OCI-LY7 (cell line): Measurements from ENCODE around the gene RPSA.

Experiments used
- EZH2phosphoT487 ChIP-seq: fragments of 200-600 bp; sonication (generic); IDR thresholded peaks from 2 replicates; pipeline ENCODE4 v1.6.1; 2018; ENCODE audit warnings: low read depth, borderline replicate concordance, mild to moderate bottlenecking, mixed run types, antibody characterized with exemption, low read length, moderate library complexity, mixed read lengths
- TF ChIP-seq, protein P1 (sequence below): fragments of 200-600 bp; sonication (generic); conservative IDR thresholded peaks from 2 replicates; pipeline ENCODE4 v1.5.1; 2014; ENCODE audit warnings: mild to moderate bottlenecking, antibody characterized with exemption, low read length, moderate library complexity, mixed read lengths

DNA sequence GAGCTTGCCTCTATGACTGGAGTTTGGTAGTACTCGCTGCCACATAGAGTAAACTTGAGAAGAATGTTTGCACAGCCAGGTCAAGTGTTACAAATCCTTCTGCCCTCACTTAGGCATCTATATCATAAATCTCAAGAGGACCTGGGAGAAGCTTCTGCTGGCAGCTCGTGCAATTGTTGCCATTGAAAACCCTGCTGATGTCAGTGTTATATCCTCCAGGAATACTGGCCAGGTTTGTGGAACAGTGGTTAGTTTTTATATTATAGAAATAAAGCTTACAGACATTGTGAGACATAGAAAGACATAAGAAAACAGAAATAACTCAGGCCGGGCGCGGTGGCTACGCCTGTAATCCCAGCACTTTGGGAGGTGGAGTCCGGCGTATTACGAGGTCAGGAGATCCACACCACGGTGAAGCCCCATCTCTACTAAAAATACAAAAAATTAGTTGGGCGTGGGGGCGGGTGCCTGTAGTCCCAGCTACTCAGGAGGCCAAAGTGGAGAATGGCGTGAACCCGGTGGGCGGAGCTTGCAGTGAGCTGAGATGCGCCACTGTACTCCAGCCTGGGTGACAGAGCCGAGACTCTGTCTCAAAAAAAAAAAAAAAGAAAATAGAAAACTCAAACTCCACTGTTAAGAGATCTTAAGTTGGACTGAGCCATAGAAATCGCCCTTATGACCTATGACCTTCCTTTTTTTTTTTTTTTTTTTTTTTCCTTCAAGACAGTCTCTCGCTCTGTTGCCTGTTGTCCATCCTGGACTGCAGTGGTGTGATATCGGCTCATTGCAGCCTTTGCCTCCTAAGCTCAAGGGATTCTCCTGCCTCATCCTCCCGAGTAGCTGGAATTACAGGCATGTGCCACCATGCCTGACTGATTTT is 2.2 kb downstream of the RPSA start:
- TF ChIP-seq, protein P1, sequence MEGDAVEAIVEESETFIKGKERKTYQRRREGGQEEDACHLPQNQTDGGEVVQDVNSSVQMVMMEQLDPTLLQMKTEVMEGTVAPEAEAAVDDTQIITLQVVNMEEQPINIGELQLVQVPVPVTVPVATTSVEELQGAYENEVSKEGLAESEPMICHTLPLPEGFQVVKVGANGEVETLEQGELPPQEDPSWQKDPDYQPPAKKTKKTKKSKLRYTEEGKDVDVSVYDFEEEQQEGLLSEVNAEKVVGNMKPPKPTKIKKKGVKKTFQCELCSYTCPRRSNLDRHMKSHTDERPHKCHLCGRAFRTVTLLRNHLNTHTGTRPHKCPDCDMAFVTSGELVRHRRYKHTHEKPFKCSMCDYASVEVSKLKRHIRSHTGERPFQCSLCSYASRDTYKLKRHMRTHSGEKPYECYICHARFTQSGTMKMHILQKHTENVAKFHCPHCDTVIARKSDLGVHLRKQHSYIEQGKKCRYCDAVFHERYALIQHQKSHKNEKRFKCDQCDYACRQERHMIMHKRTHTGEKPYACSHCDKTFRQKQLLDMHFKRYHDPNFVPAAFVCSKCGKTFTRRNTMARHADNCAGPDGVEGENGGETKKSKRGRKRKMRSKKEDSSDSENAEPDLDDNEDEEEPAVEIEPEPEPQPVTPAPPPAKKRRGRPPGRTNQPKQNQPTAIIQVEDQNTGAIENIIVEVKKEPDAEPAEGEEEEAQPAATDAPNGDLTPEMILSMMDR, result no peak
- no peak for TF ChIP-seq EZH2phosphoT487
